ENCODE measurements around the gene PPDPF. TPM values are rescaled to one million over a fixed set of nuclear protein-coding genes. Genes with fewer than 3 reads are reported as not detected.

Gene PPDPF
- total RNA-seq, 1 donor: 85.4 TPM

GRCh38 chr20:63554361-63555278 lies 34.1 kb downstream of the PPDPF start:
- H3K4me2 ChIP-seq (ENCODE audit: insufficient read depth, low read length): no peak overlapping the region

GRCh38 chr20:63555661-63556381 lies 35.3 kb downstream of the PPDPF start:
- TF ChIP-seq, protein P1, sequence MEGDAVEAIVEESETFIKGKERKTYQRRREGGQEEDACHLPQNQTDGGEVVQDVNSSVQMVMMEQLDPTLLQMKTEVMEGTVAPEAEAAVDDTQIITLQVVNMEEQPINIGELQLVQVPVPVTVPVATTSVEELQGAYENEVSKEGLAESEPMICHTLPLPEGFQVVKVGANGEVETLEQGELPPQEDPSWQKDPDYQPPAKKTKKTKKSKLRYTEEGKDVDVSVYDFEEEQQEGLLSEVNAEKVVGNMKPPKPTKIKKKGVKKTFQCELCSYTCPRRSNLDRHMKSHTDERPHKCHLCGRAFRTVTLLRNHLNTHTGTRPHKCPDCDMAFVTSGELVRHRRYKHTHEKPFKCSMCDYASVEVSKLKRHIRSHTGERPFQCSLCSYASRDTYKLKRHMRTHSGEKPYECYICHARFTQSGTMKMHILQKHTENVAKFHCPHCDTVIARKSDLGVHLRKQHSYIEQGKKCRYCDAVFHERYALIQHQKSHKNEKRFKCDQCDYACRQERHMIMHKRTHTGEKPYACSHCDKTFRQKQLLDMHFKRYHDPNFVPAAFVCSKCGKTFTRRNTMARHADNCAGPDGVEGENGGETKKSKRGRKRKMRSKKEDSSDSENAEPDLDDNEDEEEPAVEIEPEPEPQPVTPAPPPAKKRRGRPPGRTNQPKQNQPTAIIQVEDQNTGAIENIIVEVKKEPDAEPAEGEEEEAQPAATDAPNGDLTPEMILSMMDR (IDR thresholded peaks at IDR 0.05; ENCODE audit: extremely low read depth, low read depth, low read length): no peak
- no peak overlapping the region for H3K27ac ChIP-seq (ENCODE audit: low read depth, low read length)
- DNase-seq (ENCODE audit: insufficient read length, low spot score, missing footprints): no peak

More at GRCh38 chr20:63554361-63555278, 34.1 kb downstream of the PPDPF start:
- H3K27ac ChIP-seq (ENCODE audit: low read depth, low read length): no peak overlapping the region
- peaks cover under 1% of the 10 kb centered on the region for H3K27me3 ChIP-seq (ENCODE audit: insufficient read depth, low read length)
- H3K9me3 ChIP-seq (ENCODE audit: low read depth, low read length): no peaks in the 10 kb centered on the region
- no peak overlapping the region for H2AFZ ChIP-seq (ENCODE audit: low read length)
- H3K4me1 ChIP-seq (ENCODE audit: insufficient read depth, low read length): no peaks in the 10 kb centered on the region
- no peaks in the 10 kb centered on the region for H4K20me1 ChIP-seq (ENCODE audit: insufficient read depth, low read length)
- DNase-seq (ENCODE audit: insufficient read length, low spot score, missing footprints): no peak
- TF ChIP-seq, protein P1 (IDR thresholded peaks at IDR 0.05; ENCODE audit: extremely low read depth, low read depth, low read length): no peak
- H3K79me2 ChIP-seq (ENCODE audit: insufficient read depth, low read length): no peaks in the 10 kb centered on the region
- no peaks in the 10 kb centered on the region for H3K36me3 ChIP-seq (ENCODE audit: insufficient read depth, low read length)
- H3K4me3 ChIP-seq (ENCODE audit: insufficient read depth, low read length): no peak overlapping the region

DNA sequence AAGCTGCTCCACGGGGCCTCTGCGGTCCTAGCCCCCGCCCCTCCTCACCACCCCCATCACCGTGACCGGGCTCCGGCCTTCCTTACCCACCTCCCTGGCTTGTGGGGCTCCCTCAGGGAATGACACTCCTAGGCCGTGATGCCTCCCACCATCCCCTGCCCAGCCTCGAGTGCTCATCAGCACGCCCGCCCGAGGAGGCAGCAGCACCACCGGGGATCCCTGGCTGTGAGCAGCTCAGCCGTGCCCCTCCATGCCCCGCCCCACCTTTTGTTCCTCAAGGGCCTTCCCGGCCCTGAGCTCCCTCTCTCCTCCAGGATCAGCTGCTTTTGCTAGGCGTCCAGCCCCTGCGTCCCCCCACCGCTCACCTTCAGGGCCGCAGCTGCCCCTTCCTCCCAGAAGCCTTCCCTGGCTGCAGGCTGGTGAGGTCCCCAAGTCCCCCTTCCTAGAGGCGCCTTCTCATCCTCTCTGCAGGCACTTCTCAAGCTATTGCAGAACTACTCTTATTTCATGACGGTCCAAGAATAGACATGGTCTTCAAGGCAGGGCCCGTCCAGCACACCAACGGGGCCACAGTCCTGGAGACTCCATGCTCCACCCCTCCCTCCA lies 36.4 kb downstream of the PPDPF start:
- TF ChIP-seq, protein P1 (IDR thresholded peaks at IDR 0.05; ENCODE audit: extremely low read depth, low read depth, low read length): no peak
- Histone ChIP-seq H3K27me3 (ENCODE audit: insufficient read depth, low read length) (no peaks in the 10 kb centered on the region), H3K79me2 (ENCODE audit: insufficient read depth, low read length) (no peaks in the 10 kb centered on the region), H3K9me3 (ENCODE audit: low read depth, low read length) (no peaks in the 10 kb centered on the region), H3K4me3 (ENCODE audit: insufficient read depth, low read length) (no peak overlapping the region), H3K36me3 (ENCODE audit: insufficient read depth, low read length) (no peaks in the 10 kb centered on the region), H4K20me1 (ENCODE audit: insufficient read depth, low read length) (no peaks in the 10 kb centered on the region), H3K4me2 (ENCODE audit: insufficient read depth, low read length) (no peak overlapping the region), H3K27ac (ENCODE audit: low read depth, low read length) (no peak overlapping the region), H3K4me1 (ENCODE audit: insufficient read depth, low read length) (no peaks in the 10 kb centered on the region), H2AFZ (ENCODE audit: low read length) (no peak overlapping the region)
- DNase-seq (ENCODE audit: insufficient read length, low spot score, missing footprints): no peak

More at GRCh38 chr20:63555661-63556381, 35.3 kb downstream of the PPDPF start:
- Histone ChIP-seq H2AFZ (ENCODE audit: low read length) (no peak overlapping the region), H3K4me1 (ENCODE audit: insufficient read depth, low read length) (no peaks in the 10 kb centered on the region), H4K20me1 (ENCODE audit: insufficient read depth, low read length) (no peaks in the 10 kb centered on the region), H3K79me2 (ENCODE audit: insufficient read depth, low read length) (no peaks in the 10 kb centered on the region), H3K36me3 (ENCODE audit: insufficient read depth, low read length) (no peaks in the 10 kb centered on the region), H3K4me3 (ENCODE audit: insufficient read depth, low read length) (no peak overlapping the region), H3K27me3 (ENCODE audit: insufficient read depth, low read length) (no peaks in the 10 kb centered on the region), H3K4me2 (ENCODE audit: insufficient read depth, low read length) (no peak overlapping the region), H3K9me3 (ENCODE audit: low read depth, low read length) (no peaks in the 10 kb centered on the region)

Measured in osteoblast (primary cell).